ENCODE results near the gene PERM1. TPM values are rescaled to one million over a fixed set of nuclear protein-coding genes. Genes with fewer than 3 reads are reported as not detected.
"Not testable (repeated sequence)": the region's sequence is repeated elsewhere in the genome, so short reads cannot be mapped to it uniquely, and the experiment has no call there.

Gene PERM1
- total RNA-seq, 2 donors from 2014 or later, result not detected

DNA sequence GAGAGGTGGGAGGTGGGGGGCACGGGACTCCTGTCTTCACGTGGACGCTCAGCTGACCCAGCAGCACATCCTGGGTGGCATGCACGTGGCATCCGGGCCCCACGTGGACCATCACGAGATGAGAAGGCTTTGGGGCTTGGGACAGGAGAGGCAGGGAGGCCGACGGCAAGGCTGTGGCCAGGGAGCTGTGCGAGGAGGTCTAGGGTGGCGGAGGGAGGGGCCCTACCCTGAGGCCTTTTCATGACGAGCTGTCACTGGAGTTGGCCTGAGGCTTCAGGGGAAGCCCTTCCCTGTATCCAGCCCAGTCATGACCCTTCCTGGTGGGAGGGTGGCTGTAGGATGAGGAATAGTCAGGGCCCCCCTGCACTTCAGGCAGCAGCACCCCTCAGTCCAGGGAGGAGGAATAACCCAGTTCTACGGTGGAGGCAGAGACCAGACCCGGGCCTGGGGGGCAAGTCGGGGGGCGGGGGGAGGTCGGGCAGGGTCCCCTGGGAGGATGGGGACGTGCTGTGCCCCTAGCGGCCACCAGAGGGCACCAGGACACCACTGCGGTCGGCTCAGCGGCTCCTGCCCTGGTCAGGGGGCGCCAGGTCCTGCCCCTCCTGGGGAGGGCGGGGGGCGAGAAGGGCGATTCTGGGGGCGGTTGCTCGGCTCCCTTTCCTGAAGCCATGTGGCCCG is 2.0 kb upstream of the PERM1 start:
- DNase-seq (peak; percentile 47 to 53 (median 49)), ATAC-seq (peak; percentile 79)
- H3K27ac Mint-ChIP-seq, result no peak overlapping the region
- H3K4me1 Mint-ChIP-seq, result no peaks in the 10 kb centered on the region
- no peaks in the 10 kb centered on the region for H3K9me3 ChIP-seq (ENCODE audit: control insufficient read depth, low read length, poor library complexity, severe bottlenecking)
- H3K4me3 Mint-ChIP-seq, result no peak overlapping the region
- peaks cover 50% of the 10 kb centered on the region for H3K27me3 Mint-ChIP-seq
- H3K36me3 Mint-ChIP-seq (ENCODE audit: low read depth), result no peaks in the 10 kb centered on the region

DNA sequence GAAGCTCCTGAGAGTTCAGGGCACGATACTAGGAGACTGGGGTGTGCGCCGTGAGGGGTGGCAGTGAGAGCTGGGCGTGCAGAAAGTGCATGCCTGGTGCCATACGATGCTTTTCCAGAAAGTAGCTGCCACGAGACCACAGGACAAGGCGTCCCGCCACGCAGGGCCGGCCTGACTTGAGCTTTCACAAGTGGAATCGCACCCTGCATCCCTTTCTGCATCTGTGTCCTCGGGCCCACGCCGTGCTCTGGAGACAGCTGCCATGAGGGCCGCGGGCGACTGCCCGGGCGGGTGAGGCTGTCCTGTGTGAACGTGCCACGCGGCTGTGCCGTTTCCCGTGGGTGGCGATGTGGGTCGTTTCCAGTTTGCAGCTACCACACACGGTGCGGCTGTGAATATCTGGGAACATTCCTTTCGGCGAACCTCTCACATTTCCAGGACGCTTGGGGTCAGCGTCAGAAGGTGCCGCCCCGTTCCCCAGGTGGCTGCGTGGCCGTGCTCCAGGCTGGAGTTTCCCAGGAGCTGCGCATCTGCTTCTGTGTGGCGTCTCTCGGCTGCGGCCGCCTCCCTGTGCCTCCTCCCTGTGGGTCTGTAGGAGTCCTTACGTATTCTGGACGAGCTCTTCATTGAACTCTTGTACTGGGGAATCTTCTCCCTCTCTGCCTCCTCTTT is 1.0 kb upstream of the PERM1 start:
- no peaks in the 10 kb centered on the region for H3K9me3 ChIP-seq (ENCODE audit: control insufficient read depth, low read length, poor library complexity, severe bottlenecking)
- ATAC-seq, result no peak
- Mint-ChIP-seq H3K27ac (no peak overlapping the region), H3K27me3 (peaks cover 41% of the 10 kb centered on the region), H3K4me3 (no peak overlapping the region), H3K4me1 (peaks cover 3% of the 10 kb centered on the region), H3K36me3 (ENCODE audit: low read depth) (no peaks in the 10 kb centered on the region)
- no peak for DNase-seq

DNA sequence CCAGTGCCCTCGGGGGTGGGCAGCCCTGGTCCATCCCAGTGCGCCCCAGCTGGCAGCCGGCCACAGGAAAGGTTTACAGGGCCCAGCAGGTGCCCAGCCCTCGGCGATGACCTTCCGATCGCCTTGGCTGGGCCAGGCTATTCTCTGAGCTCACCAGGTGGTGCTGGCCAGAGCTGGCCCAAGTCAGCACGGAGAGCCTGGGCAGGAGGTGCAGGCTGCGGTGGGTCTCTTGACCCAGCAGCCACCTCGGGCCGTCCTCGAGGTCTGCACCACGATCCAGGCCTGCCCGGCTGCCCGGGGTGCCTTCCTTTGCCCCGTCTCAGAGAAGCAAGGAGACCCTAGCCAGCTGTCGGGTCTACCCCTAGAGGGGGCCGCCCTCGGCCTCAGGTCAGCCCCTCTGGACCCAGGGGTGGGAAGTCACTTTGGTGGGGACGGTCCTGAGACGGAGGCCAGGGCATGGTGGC is 370 bp downstream of the PERM1 start:
- H3K4me1 Mint-ChIP-seq, result peaks cover 3% of the 10 kb centered on the region
- H3K27me3 Mint-ChIP-seq, result peaks cover 35% of the 10 kb centered on the region
- H3K4me3 Mint-ChIP-seq, result no peak overlapping the region
- H3K9me3 ChIP-seq (ENCODE audit: control insufficient read depth, low read length, poor library complexity, severe bottlenecking), result no peaks in the 10 kb centered on the region
- peak in 1 of 3 donors; percentile 10 for DNase-seq
- H3K27ac Mint-ChIP-seq, result no peak overlapping the region
- no peaks in the 10 kb centered on the region for H3K36me3 Mint-ChIP-seq (ENCODE audit: low read depth)
- ATAC-seq, result no peak

DNA sequence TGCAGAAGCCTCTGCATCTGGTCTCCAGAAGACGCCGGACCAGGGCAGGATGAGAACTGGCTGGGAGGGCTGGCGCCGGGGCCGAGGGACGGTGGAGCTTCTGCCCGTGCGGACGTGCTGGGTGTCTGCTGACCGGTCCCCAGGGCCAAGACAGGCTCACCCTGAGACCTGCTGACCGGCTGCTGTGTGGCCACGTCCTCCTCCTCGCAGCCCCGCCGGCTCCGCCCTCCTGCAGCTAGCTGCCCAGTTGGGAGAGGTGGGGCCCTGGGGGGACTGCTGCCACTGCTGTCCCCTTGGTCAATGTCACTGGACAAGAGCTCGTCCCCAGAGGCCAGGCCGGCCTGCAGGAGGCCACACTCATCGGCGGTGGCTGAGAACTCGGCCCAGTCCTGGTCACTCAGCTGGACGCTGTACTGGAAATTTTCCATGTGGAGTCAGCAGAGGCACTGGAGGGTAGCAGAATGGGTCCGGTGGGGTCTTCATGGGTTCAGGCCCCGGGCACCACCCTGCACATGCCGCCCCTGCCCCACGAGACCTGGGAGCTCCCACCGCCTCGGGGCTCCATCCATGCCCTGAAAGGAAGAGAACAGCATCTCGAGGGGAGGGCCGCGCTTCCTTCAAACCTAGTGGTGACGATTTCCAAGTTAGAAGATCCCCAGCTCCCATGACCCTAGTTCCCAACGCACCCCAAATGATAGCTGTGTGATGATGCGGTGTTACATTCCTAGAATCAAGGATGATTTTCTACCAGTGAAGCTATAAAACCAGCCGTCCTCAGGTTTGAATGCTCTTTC is 1.1 kb downstream of the PERM1 start:
- Mint-ChIP-seq H3K27ac (no peak overlapping the region), H3K36me3 (ENCODE audit: low read depth) (no peaks in the 10 kb centered on the region), H3K4me1 (peaks cover 5% of the 10 kb centered on the region), H3K4me3 (no peak overlapping the region), H3K27me3 (peaks cover 30% of the 10 kb centered on the region)
- no peaks in the 10 kb centered on the region for H3K9me3 ChIP-seq (ENCODE audit: control insufficient read depth, low read length, poor library complexity, severe bottlenecking)
- no peak for DNase-seq
- ATAC-seq, result no peak

DNA sequence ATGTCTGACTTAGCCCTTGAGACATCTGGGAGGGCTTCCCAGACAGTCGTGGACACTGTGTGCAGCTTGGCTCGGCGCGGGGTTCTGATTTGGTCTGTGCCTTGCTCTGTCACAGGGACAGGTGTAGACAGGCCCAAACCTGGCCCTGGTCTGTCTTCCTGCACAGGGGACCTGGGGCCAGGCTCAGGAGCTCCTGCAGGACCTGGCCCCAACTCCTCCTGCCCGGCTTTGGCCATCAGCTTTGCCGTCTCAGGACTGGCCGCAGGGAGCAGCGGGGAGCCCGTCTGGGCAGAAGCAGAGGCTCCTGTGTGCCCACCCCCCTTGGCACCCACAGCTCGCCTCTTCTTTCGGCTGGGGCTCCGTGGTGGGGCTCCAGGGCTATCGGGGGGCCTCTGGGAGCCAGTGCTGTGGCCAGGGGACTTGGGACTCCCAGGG is 1.7 kb downstream of the PERM1 start:
- no peaks in the 10 kb centered on the region for H3K36me3 Mint-ChIP-seq (ENCODE audit: low read depth)
- no peak overlapping the region for H3K27ac Mint-ChIP-seq
- ATAC-seq (no peak), DNase-seq (no peak)
- no peak overlapping the region for H3K4me3 Mint-ChIP-seq
- no peaks in the 10 kb centered on the region for H3K9me3 ChIP-seq (ENCODE audit: control insufficient read depth, low read length, poor library complexity, severe bottlenecking)
- H3K4me1 Mint-ChIP-seq, result peaks cover 9% of the 10 kb centered on the region
- peaks cover 27% of the 10 kb centered on the region for H3K27me3 Mint-ChIP-seq

DNA sequence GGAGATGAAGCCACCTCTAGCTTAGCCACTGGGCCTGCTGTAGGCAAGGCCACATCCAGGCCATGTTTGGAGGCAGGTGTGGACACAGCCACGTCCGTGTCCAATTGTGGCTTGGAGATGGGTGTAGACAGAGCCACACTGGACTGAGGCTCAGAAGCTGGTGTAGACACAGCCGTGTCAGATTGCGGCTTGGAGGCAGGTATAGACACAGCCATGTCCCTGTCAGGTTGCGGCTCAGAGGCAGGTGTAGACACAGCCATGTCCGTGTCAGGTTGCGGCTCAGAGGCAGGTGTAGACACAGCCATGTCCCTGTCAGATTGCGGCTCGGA is 2.2 kb downstream of the PERM1 start:
- H3K4me3 Mint-ChIP-seq, result no peak overlapping the region
- H3K27me3 Mint-ChIP-seq, result peaks cover 24% of the 10 kb centered on the region
- no peaks in the 10 kb centered on the region for H3K9me3 ChIP-seq (ENCODE audit: control insufficient read depth, low read length, poor library complexity, severe bottlenecking)
- peaks cover 9% of the 10 kb centered on the region for H3K4me1 Mint-ChIP-seq
- no peaks in the 10 kb centered on the region for H3K36me3 Mint-ChIP-seq (ENCODE audit: low read depth)
- no peak overlapping the region for H3K27ac Mint-ChIP-seq
- no peak for ATAC-seq
- DNase-seq, result no peak

DNA sequence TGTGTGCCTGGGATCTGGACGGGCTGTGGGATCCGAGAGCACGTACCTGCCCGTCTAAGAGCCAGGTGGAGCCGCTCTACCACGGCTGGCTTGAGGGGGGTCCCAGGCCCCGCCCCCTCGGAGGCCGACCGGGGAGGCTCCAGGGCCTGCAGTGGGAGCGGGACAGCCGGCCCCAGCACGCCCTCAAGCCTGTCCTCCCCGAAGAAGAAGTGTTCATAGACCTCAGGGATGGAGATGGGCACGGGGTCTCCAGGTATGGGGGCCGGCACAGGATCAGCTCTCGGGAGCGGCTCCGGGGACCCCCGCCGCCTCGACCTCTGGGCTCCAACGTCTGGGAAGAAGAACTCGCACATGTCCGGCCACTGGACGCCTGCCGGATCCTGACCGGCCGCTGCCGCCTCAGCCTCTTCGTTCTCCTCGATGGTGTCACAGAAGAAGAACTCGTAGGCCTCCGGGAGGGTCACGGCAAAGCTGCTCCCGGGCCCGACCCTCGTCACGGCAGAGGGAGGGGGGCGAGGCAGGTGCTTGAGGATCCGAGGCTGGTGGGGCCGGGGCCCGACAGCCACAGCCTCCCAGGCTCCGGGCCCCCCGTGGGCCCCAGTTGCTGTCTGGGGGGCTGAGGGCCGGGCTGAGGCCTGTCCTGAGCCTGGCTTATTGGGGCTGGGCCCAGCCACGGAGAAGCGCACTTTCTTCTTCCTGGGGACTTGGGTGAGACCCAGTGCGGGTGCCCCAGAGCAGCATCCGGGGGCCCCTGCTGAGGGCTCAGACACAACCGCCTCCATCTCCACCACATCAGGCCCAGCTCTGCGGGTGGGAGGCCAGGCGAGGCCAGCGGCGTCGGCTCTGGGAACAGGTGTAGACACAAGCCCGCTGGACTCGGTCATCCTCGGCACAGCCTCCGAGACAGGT is 2.8 kb downstream of the PERM1 start:
- ATAC-seq (no peak), DNase-seq (no peak)
- no peak overlapping the region for H3K4me3 Mint-ChIP-seq
- peaks cover 9% of the 10 kb centered on the region for H3K4me1 Mint-ChIP-seq
- H3K36me3 Mint-ChIP-seq (ENCODE audit: low read depth), result no peaks in the 10 kb centered on the region
- H3K27ac Mint-ChIP-seq, result no peak overlapping the region
- peaks cover 24% of the 10 kb centered on the region for H3K27me3 Mint-ChIP-seq
- no peaks in the 10 kb centered on the region for H3K9me3 ChIP-seq (ENCODE audit: control insufficient read depth, low read length, poor library complexity, severe bottlenecking)

DNA sequence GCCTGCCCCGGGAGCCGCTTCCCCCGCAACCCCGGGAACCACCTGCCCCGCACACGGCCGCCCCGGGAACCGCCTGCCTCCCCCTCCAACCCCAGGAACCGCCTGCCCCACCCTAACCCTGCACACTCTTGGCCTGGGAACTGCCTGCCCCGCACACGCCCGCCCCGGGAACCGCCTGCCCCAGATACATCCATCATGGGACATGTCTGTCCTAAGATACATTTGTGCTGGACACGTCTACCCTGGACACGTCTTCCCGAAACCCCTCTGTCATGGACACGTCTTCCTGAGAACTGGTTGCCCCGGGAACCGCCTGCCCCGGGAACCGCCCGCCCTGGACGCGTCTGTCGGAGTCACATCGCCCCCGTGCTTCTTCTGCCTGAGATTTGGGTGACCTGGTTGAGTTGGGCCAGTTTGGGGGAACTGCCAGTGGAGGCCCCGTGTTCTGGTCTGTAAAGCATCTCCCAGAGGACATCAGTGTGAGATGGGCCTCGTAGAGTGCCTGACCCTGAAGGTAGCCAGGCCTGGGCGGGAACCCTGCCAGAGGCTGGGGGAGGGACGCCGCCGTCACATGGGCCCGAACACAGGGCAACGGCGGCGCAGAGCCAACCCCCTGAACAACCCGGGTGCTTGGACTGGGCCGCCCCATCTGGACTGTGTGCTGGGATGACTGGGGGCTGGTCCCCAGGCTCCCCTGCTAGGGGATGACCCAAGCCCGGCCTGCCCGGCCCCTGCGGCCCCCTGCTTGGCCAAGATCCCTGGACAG is 3.6 kb downstream of the PERM1 start:
- Mint-ChIP-seq H3K4me1 (peaks cover 9% of the 10 kb centered on the region), H3K27ac (no peak overlapping the region), H3K27me3 (peaks cover 17% of the 10 kb centered on the region), H3K36me3 (ENCODE audit: low read depth) (no peaks in the 10 kb centered on the region), H3K4me3 (peak overlapping the region; percentile 56)
- no peaks in the 10 kb centered on the region for H3K9me3 ChIP-seq (ENCODE audit: control insufficient read depth, low read length, poor library complexity, severe bottlenecking)
- no peak for ATAC-seq
- DNase-seq, result no peak

DNA sequence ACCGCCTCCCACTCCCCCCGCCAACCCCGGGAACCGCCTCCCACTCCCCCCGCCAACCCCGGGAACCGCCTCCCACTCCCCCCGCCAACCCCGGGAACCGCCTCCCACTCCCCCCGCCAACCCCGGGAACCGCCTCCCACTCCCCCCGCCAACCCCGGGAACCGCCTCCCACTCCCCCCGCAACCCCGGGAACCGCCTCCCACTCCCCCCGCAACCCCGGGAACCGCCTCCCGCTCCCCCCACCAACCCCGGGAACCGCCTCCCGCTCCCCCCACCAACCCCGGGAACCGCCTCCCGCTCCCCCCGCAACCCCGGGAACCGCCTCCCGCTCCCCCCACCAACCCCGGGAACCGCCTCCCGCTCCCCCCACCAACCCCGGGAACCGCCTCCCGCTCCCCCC is 5.1 kb downstream of the PERM1 start:
- not testable (repeated sequence) for ATAC-seq

DNA sequence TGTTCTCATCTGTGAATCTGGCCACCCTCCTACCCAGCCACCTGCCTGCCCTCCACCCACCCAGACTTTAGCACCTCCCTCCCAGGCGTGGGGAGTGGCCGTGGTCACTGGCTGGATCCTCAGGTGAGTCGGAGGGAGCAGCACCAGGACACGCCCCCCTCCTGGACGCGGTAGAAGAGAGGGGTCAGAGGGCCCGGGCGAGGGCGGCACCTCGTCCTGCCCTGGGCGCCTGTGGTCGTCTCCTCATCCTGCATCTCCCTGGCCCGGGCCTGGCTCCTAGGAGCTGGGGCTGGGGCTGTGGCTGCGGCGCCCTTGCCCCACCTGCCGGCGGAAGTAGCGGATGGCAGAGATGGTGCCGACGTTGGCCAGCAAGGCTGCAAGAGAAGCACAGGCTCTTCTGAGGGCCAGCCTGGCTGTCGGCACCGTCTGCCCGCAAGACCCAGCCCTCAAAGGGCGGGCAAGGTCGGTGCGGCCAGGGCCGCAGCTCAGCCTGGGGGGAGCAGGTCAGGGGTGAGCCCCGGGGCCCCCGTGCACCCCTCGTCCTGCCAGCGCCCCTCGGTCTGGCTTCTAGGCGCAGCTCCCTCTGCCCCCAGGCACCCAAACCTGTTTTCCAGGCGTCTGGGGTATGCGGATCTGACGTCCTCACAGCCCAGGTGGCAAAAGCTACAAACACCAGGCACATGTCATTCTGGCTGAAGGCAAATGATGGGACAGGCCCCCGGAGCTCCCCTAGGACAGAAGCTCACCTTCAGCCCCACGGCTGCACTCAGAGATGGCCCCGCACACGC is 5.8 kb downstream of the PERM1 start:
- H3K4me3 Mint-ChIP-seq, result peak overlapping the region; percentile 45
- no peak overlapping the region for H3K27ac Mint-ChIP-seq
- peaks cover 5% of the 10 kb centered on the region for H3K27me3 Mint-ChIP-seq
- DNase-seq, result peak; percentile 36 to 57 (median 49)
- H3K36me3 Mint-ChIP-seq (ENCODE audit: low read depth), result no peaks in the 10 kb centered on the region
- H3K9me3 ChIP-seq (ENCODE audit: control insufficient read depth, low read length, poor library complexity, severe bottlenecking), result no peaks in the 10 kb centered on the region
- ATAC-seq, result peak; percentile 89
- H3K4me1 Mint-ChIP-seq, result peaks cover 9% of the 10 kb centered on the region

More for the DNA sequence above, 5.1 kb downstream of the PERM1 start:
- H3K9me3 ChIP-seq (ENCODE audit: control insufficient read depth, low read length, poor library complexity, severe bottlenecking); H3K27ac Mint-ChIP-seq; H3K4me3 Mint-ChIP-seq; H3K4me1 Mint-ChIP-seq; H3K36me3 Mint-ChIP-seq (ENCODE audit: low read depth); DNase-seq; H3K27me3 Mint-ChIP-seq: not testable (repeated sequence)

DNA sequence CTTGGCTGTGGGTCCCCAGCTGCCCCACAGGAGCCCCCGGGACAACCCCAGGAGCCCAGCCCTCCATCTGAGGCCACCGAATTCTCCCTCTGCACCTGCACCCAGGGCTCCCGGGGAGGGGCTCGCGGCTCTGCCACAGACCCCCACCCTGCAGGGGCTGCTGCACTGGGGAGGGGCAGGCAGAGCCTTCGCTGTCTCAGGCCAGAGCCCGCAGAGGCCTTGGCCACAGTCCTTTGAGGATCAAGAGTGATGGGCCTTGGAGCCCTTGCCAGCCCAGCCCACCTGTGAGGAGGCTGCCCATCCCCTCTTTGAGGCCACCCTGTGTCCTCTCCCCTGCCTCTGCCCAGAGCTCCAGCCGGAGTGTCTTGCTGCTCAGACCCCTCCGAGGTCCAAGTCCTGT is 6.5 kb downstream of the PERM1 start:
- DNase-seq (no peak), ATAC-seq (no peak)
- Mint-ChIP-seq H3K27ac (no peak overlapping the region), H3K27me3 (peaks cover 5% of the 10 kb centered on the region), H3K36me3 (ENCODE audit: low read depth) (no peaks in the 10 kb centered on the region), H3K4me1 (peaks cover 9% of the 10 kb centered on the region), H3K4me3 (peak overlapping the region; percentile 45)
- no peaks in the 10 kb centered on the region for H3K9me3 ChIP-seq (ENCODE audit: control insufficient read depth, low read length, poor library complexity, severe bottlenecking)
